NCI-H2107 treated with DMSO at 0.1 percent for 48 hours (cell line): Measurements from ENCODE around the gene EPS8.

ENCODE experiments used
- DNase-seq: peaks from one replicate; lab custom pipeline; 2025; ENCODE audit not compliant: unreplicated experiment; lab: John Stamatoyannopoulos, UW

The EPS8 gene

DNA sequence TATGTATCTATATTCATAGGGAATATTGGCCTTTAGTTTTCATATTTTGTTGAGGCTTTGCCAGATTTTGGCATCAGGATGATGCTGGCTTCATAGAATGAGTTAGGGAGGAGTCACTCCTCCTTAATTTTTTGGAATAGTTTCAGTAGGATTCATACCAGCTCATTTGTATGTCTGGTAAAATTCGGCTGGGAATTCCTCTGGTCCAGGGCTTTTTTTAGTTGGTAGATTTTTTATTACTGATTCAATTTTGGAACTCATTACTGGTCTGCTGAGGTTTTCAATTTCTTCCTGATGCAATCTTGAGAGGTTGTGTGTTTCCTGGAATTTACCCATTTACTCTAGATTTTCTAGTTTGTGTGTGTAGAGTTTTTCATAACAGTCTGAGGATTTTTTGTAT is 175.2 kb downstream of the EPS8 start:
- no peak for DNase-seq

GRCh38 chr12:15608941-15609340 is 180.2 kb downstream of the EPS8 start:
- DNase-seq: no peak

DNA sequence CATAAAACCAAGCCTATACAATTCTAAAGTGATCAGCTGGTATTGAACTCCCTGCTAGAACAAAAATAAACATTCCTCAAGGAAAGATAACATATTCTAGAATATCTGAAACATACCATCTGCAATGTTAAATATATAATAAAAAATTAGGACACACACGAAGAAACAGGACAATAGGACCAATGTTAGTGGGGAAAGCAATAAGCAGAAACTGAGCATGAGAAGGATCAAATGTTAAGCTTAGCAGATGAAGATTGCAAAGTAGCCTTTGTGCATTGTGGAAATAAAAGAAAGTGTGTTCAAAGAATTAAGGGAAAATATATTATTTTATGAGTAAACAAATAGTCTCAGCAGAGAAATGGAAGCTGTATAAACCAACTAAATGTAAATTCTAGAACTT is 180.8 kb downstream of the EPS8 start:
- DNase-seq: no peak

- no peak for DNase-seq
These were observed 183.2 kb downstream of the EPS8 start for GRCh38 chr12:15605881-15606590.

DNA sequence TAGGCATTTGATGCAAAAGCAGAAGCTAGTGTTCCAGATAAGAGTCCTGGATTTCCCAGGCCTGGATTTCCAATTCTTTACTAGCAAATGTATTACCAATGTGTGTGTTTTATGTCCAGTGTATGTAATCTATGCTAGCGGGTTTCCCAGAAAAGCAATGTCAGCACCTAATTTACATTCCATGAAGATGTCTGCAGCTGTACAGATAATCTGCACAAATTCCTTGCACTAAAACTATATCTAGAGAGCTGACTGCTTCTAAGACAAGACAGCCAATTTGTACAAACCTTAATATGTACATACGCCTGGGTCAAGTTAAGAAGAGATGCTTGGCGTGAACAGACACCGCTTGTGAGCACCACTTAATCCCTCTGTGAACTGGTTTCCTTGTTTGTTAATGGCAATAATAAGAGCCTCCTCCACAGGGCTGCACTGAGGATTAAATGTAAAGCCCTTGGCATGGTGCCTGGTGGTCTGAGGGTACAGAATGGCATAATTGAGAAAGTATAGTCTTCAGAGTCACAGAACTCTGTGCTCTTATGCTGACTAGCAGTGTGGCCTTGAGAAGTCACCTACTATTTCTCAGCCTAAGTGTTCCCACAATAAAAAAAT is 185.6 kb downstream of the EPS8 start:
- DNase-seq: peak; percentile 70

DNA sequence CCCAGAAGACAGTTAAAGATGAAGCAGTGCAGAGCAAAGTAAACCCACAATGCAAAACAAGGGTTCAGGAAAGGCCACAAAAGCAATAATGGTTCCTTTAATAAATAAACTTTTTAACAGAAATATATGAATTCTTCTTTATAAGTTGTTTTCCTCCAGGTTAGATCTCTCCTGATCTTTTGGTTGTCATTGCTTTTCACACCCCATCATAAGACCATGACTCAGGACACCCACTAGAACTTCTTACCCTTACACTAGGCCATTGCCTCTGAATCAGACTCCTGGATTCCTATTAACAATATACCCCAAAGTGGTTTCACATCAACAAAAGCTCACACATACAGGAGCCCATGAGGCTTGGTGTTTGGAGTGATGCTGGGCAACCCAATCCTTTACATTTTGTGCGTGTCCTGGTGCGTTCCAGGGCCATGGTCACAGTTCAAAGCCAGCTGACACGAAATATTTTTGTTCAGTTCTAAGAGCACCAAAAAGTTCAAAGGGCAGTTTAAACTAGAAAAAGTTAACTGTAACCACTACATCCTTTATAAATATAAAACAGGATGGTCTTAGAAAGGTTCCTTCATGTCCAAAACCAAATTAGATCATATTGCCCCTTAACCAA is 187.0 kb downstream of the EPS8 start:
- no peak for DNase-seq

GRCh38 chr12:15601210-15601800 is 187.9 kb downstream of the EPS8 start:
- DNase-seq: no peak

DNA sequence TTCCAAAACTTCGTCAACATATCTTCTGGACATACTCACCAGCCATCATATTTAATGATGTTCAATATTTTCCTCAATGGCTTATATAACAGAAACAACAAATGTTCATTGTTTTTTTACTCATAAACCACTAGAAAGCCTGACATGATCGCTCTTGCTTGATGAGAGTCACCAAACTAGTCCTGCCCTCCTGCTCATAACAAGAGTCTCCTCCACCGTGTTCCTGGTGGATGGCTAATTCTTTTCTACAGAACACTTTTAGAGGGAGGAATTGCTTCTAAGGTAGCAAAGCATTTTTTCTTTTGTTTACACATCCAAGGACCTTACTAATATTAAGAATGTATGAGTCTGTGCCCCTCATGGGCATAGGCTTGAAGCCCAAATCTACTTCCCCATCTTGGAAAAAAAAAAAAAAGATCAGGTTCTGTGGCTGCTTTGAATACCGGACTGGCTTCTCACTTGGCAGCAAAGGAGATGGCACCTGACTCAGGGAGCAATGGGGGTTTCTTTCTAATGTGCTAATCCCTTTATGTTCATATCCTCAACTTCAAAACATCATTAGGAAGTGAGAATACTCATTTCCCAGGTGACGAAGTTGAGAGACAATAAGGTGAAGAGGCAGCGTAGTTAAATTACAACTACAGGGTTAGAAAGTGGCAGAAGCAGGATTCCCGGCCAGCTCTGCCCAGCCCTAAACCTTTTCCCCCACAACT is 188.8 kb downstream of the EPS8 start:
- no peak for DNase-seq

- DNase-seq: peak; percentile 15
These were observed 189.7 kb downstream of the EPS8 start for GRCh38 chr12:15599266-15600037.

DNA sequence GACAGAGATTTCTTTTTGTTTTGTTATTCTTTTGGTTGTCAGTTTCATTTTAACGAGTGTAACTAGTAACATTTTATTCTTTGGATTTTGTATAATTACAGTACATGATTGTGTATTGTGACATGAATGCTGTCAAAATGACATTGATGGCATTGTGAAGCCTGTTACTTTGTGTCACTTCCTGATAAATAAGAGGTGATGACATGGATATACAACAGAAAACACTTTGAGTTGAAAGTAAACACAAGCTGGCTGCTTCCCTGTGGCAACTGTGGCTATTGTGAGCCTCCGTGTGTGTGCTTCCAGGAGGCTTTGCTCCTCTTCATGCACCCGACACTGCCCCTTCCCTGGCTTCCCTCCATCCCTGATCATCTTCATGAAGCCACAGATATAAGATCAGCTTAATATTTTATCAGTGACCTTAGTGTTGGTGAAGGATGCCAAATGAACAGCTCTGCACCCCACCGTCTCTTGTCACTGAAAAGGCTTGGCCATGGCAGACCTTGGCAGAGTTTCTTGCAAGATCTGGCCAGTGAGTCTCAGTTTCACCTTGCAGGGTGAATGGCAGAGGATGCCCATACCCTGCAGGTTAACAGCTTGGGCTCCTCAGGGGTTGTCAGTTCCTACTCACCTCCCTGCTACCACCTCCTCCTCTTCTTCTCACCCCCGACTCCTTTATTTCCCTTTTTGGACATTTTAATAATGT is 191.9 kb downstream of the EPS8 start:
- DNase-seq: no peak

- no peak for DNase-seq
These were observed 193.0 kb downstream of the EPS8 start for GRCh38 chr12:15596174-15596573.

GRCh38 chr12:15592934-15593333 is 196.3 kb downstream of the EPS8 start:
- DNase-seq: no peak

DNA sequence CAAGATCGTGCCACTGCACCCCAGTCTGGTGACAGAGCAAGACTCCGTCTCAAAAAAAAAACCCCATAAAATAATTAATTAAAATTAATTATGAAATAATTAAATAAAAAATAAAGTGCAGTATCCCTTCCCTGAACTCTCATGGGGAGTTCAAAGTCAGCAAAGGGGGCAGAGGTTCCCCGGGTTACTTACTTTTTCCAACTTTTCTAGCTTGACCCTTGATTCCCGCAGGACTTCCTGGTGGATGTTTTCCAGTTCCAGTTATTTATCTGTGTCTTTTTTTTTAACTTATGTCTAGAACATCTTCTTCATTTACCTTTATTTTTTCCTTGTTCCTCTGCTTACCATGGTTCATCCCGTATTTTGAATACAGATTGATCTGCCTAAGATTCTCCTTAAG is 197.4 kb downstream of the EPS8 start:
- no peak for DNase-seq

DNA sequence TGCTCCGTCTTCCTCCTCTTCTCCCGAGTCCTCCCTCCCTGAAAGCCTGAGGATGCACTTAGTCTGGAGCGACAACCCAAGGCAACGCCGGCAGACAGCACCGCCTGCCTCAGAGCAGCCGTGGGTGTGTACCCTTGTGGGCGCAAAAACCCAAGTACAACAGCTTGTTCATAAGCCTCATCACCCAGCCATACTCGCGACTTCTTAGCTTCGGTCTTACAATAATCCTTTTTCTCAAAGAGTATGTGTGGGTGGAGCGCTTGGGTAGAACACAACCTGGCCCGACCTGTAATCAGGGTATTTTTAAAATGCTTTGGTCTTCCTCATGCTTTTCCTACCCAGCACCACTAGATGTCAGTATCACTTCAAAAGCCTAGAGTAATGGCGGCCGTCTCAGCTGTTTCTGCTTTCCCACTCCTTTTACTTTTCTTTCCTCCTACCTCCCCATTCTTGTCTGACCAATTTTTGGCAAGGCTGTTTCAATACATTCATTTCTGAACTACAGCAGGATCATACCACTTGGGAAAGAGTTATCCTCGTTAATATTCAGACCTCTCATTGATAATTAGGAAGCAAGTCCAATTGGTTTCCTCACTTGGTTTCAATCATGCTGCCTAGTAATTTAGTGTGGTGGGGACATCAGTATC is 198.9 kb downstream of the EPS8 start:
- peak; percentile 88 for DNase-seq

GRCh38 chr12:15589328-15590032 is 199.7 kb downstream of the EPS8 start:
- no peak for DNase-seq

DNA sequence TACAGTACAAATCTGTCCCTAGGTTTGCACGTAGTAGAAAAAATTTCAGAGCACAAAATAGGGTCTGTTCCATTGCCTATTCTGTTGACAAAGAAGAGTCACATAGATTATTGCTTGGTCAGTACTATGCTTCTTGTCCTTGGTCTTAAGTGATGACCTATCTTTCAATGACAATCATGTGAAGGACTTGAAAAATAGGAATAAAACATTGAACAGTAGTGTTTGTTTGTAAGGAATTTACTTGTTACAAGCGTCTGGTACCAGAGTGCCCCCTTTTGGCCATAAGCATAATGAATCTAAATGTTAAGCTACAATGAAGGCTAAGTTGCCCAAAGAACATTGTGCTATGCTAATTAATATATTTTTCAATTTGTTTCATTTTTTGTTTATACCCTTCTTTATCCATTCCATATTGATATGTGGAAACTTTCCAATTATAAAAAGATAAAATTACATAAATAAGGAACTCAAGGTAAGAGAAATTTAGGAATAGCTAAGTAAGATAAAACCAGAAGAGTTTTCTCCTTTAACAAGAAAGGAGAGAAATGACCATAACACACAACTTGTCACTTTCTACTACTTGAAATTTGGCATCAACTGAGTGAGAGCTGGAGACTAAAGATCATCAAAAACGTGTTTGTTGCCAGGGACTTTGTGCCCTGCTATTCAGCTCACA is 204.7 kb downstream of the EPS8 start:
- peak; percentile 67 for DNase-seq

DNA sequence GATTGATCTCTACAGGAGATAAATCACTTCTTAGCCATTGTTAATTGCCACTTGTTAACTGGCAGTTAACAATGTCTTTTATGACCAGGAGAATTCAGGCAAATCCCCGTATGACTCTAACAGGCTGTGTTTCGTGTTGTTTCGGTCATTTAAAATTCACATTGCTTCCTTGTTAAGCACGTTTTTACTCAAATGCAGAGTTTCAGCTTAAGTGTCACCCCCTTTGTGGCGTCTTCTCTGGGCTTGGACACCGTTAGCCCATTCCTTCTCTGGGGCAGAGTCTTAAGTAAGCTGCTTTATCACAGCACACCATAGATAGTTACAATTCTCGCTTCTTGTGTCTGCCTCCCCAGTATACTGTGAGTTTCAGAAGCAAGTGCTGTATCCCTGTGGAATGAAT is 205.4 kb downstream of the EPS8 start:
- DNase-seq: no peak

- DNase-seq: no peak
These were observed 208.2 kb downstream of the EPS8 start for GRCh38 chr12:15581006-15581405.
